ENCODE measurements around the gene ACTR3C. TPM values are rescaled to one million over a fixed set of nuclear protein-coding genes. Genes with fewer than 3 reads are reported as not detected.

The ACTR3C gene
- total and polyA plus RNA-seq, 2 experiments from 2014 or later: 1.5 to 3.5 TPM

DNA sequence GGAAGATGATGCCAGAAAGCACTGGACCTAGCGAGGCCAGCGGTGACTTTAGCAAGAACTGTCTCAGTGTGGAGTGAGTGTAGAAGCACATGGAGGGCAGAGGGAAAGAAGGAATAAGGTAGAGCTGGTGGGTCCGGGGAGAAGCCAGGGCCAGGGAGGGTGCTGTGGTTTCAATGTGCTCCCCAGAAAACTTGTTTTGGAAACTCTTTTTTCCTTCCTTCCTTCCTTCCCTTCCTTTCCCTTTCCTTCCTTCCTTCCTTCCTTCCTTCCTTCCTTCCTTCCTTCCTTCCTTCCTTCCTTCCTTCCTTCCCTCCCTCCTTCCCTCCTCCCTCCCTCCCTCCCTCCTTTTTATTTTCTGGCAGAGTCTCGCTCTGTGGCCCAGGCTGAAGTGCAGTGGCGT, 23.6 kb upstream of the ACTR3C start:
- Histone ChIP-seq H4K20me1 (replicated peaks; ENCODE audit: insufficient read depth) (no peaks in the 10 kb centered on the region), H3F3A (replicated peaks; ENCODE audit: low read depth) (0 out of 2 replicates have a peak, but pooled peaks cover 2% of the 10 kb centered on the region), H2AFZ (no peak overlapping the region), H3K27me3 (ENCODE audit: insufficient read depth) (peaks cover 26% of the 10 kb centered on the region), H3K9me2 (ENCODE audit: insufficient read depth) (no peaks in the 10 kb centered on the region), H3K4me2 (no peak overlapping the region), H3K36me3 (ENCODE audit: insufficient read depth) (no peaks in the 10 kb centered on the region), H3K27ac (ENCODE audit: low read depth) (no peak overlapping the region), H3K79me2 (replicated peaks; ENCODE audit: insufficient read depth) (peaks cover 5% of the 10 kb centered on the region), H3K4me3 (no peak overlapping the region), H3K4me1 (ENCODE audit: insufficient read depth) (peaks cover 15% of the 10 kb centered on the region)
- DNase-seq (ENCODE audit: low spot score) (no peak), ATAC-seq (no peak)
- Mint-ChIP-seq H3K9me3 (peaks cover 29% of the 10 kb centered on the region), H3K4me3 (no peak overlapping the region), H3K27me3 (ENCODE audit: insufficient read depth, low read depth, poor library complexity) (peaks cover 19% of the 10 kb centered on the region), H3K27ac (no peak overlapping the region), H3K4me1 (peaks cover 17% of the 10 kb centered on the region), H3K36me3 (ENCODE audit: low read depth) (peaks cover 16% of the 10 kb centered on the region)
- no peak for TF ChIP-seq CREB1 (CRISPR knock-in tag; IDR thresholded peaks at IDR 0.05; ENCODE audit: low read depth)
- TF ChIP-seq JUNB (IDR thresholded peaks at IDR 0.05; ENCODE audit: unreplicated experiment): no peak
- TF ChIP-seq, protein P1, sequence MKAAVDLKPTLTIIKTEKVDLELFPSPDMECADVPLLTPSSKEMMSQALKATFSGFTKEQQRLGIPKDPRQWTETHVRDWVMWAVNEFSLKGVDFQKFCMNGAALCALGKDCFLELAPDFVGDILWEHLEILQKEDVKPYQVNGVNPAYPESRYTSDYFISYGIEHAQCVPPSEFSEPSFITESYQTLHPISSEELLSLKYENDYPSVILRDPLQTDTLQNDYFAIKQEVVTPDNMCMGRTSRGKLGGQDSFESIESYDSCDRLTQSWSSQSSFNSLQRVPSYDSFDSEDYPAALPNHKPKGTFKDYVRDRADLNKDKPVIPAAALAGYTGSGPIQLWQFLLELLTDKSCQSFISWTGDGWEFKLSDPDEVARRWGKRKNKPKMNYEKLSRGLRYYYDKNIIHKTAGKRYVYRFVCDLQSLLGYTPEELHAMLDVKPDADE (IDR thresholded peaks at IDR 0.05): no peak
- no peak for TF ChIP-seq STAT1 (IDR thresholded peaks at IDR 0.05; ENCODE audit: unreplicated experiment)
- no peak for TF ChIP-seq ZNF114 (CRISPR knock-in tag; IDR thresholded peaks at IDR 0.05)
- TF ChIP-seq, protein P2, sequence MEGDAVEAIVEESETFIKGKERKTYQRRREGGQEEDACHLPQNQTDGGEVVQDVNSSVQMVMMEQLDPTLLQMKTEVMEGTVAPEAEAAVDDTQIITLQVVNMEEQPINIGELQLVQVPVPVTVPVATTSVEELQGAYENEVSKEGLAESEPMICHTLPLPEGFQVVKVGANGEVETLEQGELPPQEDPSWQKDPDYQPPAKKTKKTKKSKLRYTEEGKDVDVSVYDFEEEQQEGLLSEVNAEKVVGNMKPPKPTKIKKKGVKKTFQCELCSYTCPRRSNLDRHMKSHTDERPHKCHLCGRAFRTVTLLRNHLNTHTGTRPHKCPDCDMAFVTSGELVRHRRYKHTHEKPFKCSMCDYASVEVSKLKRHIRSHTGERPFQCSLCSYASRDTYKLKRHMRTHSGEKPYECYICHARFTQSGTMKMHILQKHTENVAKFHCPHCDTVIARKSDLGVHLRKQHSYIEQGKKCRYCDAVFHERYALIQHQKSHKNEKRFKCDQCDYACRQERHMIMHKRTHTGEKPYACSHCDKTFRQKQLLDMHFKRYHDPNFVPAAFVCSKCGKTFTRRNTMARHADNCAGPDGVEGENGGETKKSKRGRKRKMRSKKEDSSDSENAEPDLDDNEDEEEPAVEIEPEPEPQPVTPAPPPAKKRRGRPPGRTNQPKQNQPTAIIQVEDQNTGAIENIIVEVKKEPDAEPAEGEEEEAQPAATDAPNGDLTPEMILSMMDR (conservative IDR thresholded peaks at IDR 0.05; ENCODE audit: low read depth in 2 of 2): no peak
- TF ChIP-seq POLR2AphosphoS5 (IDR thresholded peaks at IDR 0.05; ENCODE audit: low read depth): no peak
- TF ChIP-seq NANOG (IDR thresholded peaks at IDR 0.05; ENCODE audit: borderline replicate concordance): no peak
- TF ChIP-seq EZH2 (IDR thresholded peaks at IDR 0.05; ENCODE audit: low read depth, unreplicated experiment): no peak
- TF ChIP-seq, protein P3, sequence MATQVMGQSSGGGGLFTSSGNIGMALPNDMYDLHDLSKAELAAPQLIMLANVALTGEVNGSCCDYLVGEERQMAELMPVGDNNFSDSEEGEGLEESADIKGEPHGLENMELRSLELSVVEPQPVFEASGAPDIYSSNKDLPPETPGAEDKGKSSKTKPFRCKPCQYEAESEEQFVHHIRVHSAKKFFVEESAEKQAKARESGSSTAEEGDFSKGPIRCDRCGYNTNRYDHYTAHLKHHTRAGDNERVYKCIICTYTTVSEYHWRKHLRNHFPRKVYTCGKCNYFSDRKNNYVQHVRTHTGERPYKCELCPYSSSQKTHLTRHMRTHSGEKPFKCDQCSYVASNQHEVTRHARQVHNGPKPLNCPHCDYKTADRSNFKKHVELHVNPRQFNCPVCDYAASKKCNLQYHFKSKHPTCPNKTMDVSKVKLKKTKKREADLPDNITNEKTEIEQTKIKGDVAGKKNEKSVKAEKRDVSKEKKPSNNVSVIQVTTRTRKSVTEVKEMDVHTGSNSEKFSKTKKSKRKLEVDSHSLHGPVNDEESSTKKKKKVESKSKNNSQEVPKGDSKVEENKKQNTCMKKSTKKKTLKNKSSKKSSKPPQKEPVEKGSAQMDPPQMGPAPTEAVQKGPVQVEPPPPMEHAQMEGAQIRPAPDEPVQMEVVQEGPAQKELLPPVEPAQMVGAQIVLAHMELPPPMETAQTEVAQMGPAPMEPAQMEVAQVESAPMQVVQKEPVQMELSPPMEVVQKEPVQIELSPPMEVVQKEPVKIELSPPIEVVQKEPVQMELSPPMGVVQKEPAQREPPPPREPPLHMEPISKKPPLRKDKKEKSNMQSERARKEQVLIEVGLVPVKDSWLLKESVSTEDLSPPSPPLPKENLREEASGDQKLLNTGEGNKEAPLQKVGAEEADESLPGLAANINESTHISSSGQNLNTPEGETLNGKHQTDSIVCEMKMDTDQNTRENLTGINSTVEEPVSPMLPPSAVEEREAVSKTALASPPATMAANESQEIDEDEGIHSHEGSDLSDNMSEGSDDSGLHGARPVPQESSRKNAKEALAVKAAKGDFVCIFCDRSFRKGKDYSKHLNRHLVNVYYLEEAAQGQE (IDR thresholded peaks at IDR 0.05; ENCODE audit: unreplicated experiment): no peak
- TF ChIP-seq, protein P4, sequence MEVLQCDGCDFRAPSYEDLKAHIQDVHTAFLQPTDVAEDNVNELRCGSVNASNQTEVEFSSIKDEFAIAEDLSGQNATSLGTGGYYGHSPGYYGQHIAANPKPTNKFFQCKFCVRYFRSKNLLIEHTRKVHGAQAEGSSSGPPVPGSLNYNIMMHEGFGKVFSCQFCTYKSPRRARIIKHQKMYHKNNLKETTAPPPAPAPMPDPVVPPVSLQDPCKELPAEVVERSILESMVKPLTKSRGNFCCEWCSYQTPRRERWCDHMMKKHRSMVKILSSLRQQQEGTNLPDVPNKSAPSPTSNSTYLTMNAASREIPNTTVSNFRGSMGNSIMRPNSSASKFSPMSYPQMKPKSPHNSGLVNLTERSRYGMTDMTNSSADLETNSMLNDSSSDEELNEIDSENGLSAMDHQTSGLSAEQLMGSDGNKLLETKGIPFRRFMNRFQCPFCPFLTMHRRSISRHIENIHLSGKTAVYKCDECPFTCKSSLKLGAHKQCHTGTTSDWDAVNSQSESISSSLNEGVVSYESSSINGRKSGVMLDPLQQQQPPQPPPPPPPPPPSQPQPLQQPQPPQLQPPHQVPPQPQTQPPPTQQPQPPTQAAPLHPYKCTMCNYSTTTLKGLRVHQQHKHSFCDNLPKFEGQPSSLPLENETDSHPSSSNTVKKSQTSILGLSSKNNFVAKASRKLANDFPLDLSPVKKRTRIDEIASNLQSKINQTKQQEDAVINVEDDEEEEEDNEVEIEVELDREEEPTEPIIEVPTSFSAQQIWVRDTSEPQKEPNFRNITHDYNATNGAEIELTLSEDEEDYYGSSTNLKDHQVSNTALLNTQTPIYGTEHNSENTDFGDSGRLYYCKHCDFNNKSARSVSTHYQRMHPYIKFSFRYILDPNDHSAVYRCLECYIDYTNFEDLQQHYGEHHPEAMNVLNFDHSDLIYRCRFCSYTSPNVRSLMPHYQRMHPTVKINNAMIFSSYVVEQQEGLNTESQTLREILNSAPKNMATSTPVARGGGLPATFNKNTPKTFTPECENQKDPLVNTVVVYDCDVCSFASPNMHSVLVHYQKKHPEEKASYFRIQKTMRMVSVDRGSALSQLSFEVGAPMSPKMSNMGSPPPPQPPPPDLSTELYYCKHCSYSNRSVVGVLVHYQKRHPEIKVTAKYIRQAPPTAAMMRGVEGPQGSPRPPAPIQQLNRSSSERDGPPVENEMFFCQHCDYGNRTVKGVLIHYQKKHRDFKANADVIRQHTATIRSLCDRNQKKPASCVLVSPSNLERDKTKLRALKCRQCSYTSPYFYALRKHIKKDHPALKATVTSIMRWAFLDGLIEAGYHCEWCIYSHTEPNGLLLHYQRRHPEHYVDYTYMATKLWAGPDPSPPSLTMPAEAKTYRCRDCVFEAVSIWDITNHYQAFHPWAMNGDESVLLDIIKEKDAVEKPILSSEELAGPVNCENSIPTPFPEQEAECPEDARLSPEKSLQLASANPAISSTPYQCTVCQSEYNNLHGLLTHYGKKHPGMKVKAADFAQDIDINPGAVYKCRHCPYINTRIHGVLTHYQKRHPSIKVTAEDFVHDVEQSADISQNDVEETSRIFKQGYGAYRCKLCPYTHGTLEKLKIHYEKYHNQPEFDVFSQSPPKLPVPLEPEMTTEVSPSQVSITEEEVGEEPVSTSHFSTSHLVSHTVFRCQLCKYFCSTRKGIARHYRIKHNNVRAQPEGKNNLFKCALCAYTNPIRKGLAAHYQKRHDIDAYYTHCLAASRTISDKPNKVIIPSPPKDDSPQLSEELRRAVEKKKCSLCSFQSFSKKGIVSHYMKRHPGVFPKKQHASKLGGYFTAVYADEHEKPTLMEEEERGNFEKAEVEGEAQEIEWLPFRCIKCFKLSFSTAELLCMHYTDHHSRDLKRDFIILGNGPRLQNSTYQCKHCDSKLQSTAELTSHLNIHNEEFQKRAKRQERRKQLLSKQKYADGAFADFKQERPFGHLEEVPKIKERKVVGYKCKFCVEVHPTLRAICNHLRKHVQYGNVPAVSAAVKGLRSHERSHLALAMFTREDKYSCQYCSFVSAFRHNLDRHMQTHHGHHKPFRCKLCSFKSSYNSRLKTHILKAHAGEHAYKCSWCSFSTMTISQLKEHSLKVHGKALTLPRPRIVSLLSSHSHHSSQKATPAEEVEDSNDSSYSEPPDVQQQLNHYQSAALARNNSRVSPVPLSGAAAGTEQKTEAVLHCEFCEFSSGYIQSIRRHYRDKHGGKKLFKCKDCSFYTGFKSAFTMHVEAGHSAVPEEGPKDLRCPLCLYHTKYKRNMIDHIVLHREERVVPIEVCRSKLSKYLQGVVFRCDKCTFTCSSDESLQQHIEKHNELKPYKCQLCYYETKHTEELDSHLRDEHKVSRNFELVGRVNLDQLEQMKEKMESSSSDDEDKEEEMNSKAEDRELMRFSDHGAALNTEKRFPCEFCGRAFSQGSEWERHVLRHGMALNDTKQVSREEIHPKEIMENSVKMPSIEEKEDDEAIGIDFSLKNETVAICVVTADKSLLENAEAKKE (CRISPR knock-in tag; IDR thresholded peaks at IDR 0.05): no peak
- no peak for TF ChIP-seq EZH2phosphoT487 (IDR thresholded peaks at IDR 0.05; ENCODE audit: unreplicated experiment)
- TF ChIP-seq ZNF331 (CRISPR knock-in tag; IDR thresholded peaks at IDR 0.05; ENCODE audit: low read depth): no peak
